D721Med (cell line): Measurements from ENCODE around the gene CHIC2.

Experiments used
- DNase-seq: peaks from one replicate; pipeline ENCODE4 v3.0.0; 2011; ENCODE audit warnings: low spot score; ENCODE audit not compliant: insufficient read length
- FAIRE-seq: peaks from 2 replicates; lab custom pipeline; 2011; peaks lifted over from hg19 to GRCh38; lab: Jason Lieb, UNC
- CTCF ChIP-seq: IDR thresholded peaks from 2 replicates; pipeline ENCODE4 v1.5.1; 2012; ENCODE audit warnings: mild to moderate bottlenecking, control low read depth; ENCODE audit not compliant: insufficient read depth; ENCODE audit errors: missing control alignments

CHIC2 gene

GRCh38 chr4:54063737-54064316 lies 578 bp downstream of the CHIC2 start:
- no peak for DNase-seq
- no peak for FAIRE-seq

GRCh38 chr4:54063229-54063628 lies 1.2 kb downstream of the CHIC2 start:
- FAIRE-seq: no peak
- DNase-seq: no peak
- TF ChIP-seq CTCF: no peak

More at GRCh38 chr4:54063737-54064316, 578 bp downstream of the CHIC2 start:
- no peak for TF ChIP-seq CTCF

GRCh38 chr4:54062392-54062791 lies 2.0 kb downstream of the CHIC2 start:
- DNase-seq (no peak), FAIRE-seq (no peak)
- TF ChIP-seq CTCF: no peak

- no peak for FAIRE-seq
- TF ChIP-seq CTCF: no peak
- no peak for DNase-seq
Measured at GRCh38 chr4:54061873-54062272, 2.5 kb downstream of the CHIC2 start.

GRCh38 chr4:54061067-54061466 lies 3.3 kb downstream of the CHIC2 start:
- no peak for DNase-seq
- no peak for TF ChIP-seq CTCF
- no peak for FAIRE-seq

- FAIRE-seq (no peak), DNase-seq (no peak)
- TF ChIP-seq CTCF: no peak
Measured at GRCh38 chr4:54060116-54060515, 4.3 kb downstream of the CHIC2 start.

GRCh38 chr4:54058171-54058570 lies 6.2 kb downstream of the CHIC2 start:
- DNase-seq: no peak
- TF ChIP-seq CTCF: no peak
- FAIRE-seq: no peak
